ENCODE data around the gene ANKRD62.
"Not testable (repeated sequence)": the region's sequence is repeated elsewhere in the genome, so short reads cannot be mapped to it uniquely, and the experiment has no call there.

ANKRD62 gene

GRCh38 chr18:12067671-12068070 lies 26.0 kb upstream of the ANKRD62 start:
- TF ChIP-seq ZNF202 (tag by site-specific recombination; IDR thresholded peaks at IDR 0.05; ENCODE audit: borderline replicate concordance), result 0 out of 2 replicates have a peak, but pooled peaks have one; percentile 25
- TF ChIP-seq ZNF830 (tag by site-specific recombination; IDR thresholded peaks at IDR 0.05; ENCODE audit: low read depth), result no peak
- TF ChIP-seq ZNF398 (tag by site-specific recombination; IDR thresholded peaks at IDR 0.05), result no peak
- no peak for TF ChIP-seq GLI2 (tag by site-specific recombination; IDR thresholded peaks at IDR 0.05; ENCODE audit: borderline replicate concordance, low read depth)
- no peak for TF ChIP-seq KLF1 (tag by site-specific recombination; IDR thresholded peaks at IDR 0.05)
- POLR2A ChIA-PET, result no interaction called here
- H3K4me1 ChIP-seq (ENCODE audit: control insufficient read depth, insufficient read depth, low read length), result no peaks in the 10 kb centered on the region
- no peak overlapping the region for H3K4me3 ChIP-seq (ENCODE audit: low read depth, low read length)
- CTCF ChIA-PET, result no interaction called here
- no peaks in the 10 kb centered on the region for H3K36me3 ChIP-seq (ENCODE audit: control insufficient read depth in 2 of 2, insufficient read depth in 1 of 2, low read length in 2 of 2)
- no peak overlapping the region for H3K27ac ChIP-seq (ENCODE audit: extremely low read depth, low read depth, low read length)
- H3K9me3 ChIP-seq (ENCODE audit: control insufficient read depth, insufficient read depth, low read depth, low read length), result no peaks in the 10 kb centered on the region

- H3K36me3 ChIP-seq (ENCODE audit: control insufficient read depth in 2 of 2, insufficient read depth in 1 of 2, low read length in 2 of 2); H3K4me3 ChIP-seq (ENCODE audit: low read depth, low read length); H3K9me3 ChIP-seq (ENCODE audit: control insufficient read depth, insufficient read depth, low read depth, low read length); H3K4me1 ChIP-seq (ENCODE audit: control insufficient read depth, insufficient read depth, low read length); POLR2A ChIA-PET; H3K27ac ChIP-seq (ENCODE audit: extremely low read depth, low read depth, low read length): not testable (repeated sequence)
- CTCF ChIA-PET, result interaction anchor here (1.6 kb wide), 1 partner anchor 10 kb away, joined by 3 read pairs; no protein-coding TSS in a partner anchor
Measured at GRCh38 chr18:12068316-12068949, 25.2 kb upstream of the ANKRD62 start.

GRCh38 chr18:12068950-12069320 lies 24.7 kb upstream of the ANKRD62 start:
- no peak overlapping the region for H3K27ac ChIP-seq (ENCODE audit: extremely low read depth, low read depth, low read length)
- ChIA-PET CTCF (interaction anchor here (1.6 to 1.7 kb wide), 2 partner anchors 11 to 12 kb away, joined by 3 to 4 read pairs; no protein-coding TSS in a partner anchor), POLR2A (no interaction called here)
- H3K9me3 ChIP-seq (ENCODE audit: control insufficient read depth, insufficient read depth, low read depth, low read length), result no peaks in the 10 kb centered on the region
- no peaks in the 10 kb centered on the region for H3K4me1 ChIP-seq (ENCODE audit: control insufficient read depth, insufficient read depth, low read length)
- no peak overlapping the region for H3K4me3 ChIP-seq (ENCODE audit: low read depth, low read length)
- H3K36me3 ChIP-seq (ENCODE audit: control insufficient read depth in 2 of 2, insufficient read depth in 1 of 2, low read length in 2 of 2), result no peaks in the 10 kb centered on the region
- TF ChIP-seq ZNF473 (tag by site-specific recombination; IDR thresholded peaks at IDR 0.05), result no peak
- no peak for TF ChIP-seq ZNF514 (tag by site-specific recombination; IDR thresholded peaks at IDR 0.05)
- no peak for TF ChIP-seq SALL2 (tag by site-specific recombination; IDR thresholded peaks at IDR 0.05; ENCODE audit: borderline replicate concordance)
- TF ChIP-seq YY2 (tag by site-specific recombination; IDR thresholded peaks at IDR 0.05), result no peak
- no peak for TF ChIP-seq ZNF280C (tag by site-specific recombination; IDR thresholded peaks at IDR 0.05)
- TF ChIP-seq ZFP69B (tag by site-specific recombination; IDR thresholded peaks at IDR 0.05), result no peak
- TF ChIP-seq SP3 (tag by site-specific recombination; IDR thresholded peaks at IDR 0.05), result no peak
- no peak for TF ChIP-seq ZFP3 (tag by site-specific recombination; IDR thresholded peaks at IDR 0.05; ENCODE audit: low read depth)
- TF ChIP-seq TSHZ1 (tag by site-specific recombination; IDR thresholded peaks at IDR 0.05; ENCODE audit: borderline replicate concordance), result no peak
- TF ChIP-seq ZNF560 (tag by site-specific recombination; IDR thresholded peaks at IDR 0.05; ENCODE audit: borderline replicate concordance), result no peak
- TF ChIP-seq ZNF398 (tag by site-specific recombination; IDR thresholded peaks at IDR 0.05), result no peak
- TF ChIP-seq KLF8 (tag by site-specific recombination; IDR thresholded peaks at IDR 0.05), result no peak
- no peak for TF ChIP-seq PRDM10 (tag by site-specific recombination; IDR thresholded peaks at IDR 0.05)

Data from HEK293 (cell line).